DND-41 (cell line): Measurements from ENCODE around the gene SEC16B.

ENCODE experiments used
- ATAC-seq: fragments of 200-7000 bp; cut with Tn5 transposase; 3 replicates; pipeline ENCODE4 v1.9.1; 2021; ENCODE audit warnings: low read depth; ENCODE audit not compliant: insufficient read depth
- DNase-seq: peaks from one replicate; pipeline ENCODE4 v3.0.0-alpha.2; 2020
- H2AFZ ChIP-seq: 2 replicates; pipeline ENCODE4 v1.6.0; 2012; ENCODE audit warnings: low read depth, low read length
- H3K27ac ChIP-seq: 2 replicates; pipeline ENCODE4 v1.5.1; 2012; ENCODE audit warnings: low read length, inconsistent platforms
- H3K27me3 ChIP-seq: fragments of 200-600 bp; sonication (generic); 2 replicates; pipeline ENCODE4 v1.6.0; 2012; ENCODE audit warnings: low read length, mild to moderate bottlenecking, inconsistent platforms; ENCODE audit not compliant: insufficient read depth, poor library complexity
- H3K36me3 ChIP-seq: 2 replicates; pipeline ENCODE4 v1.5.1; 2012; ENCODE audit warnings: low read length, inconsistent platforms; ENCODE audit not compliant: insufficient read depth
- H3K4me1 ChIP-seq: 2 replicates; pipeline ENCODE4 v1.5.1; 2012; ENCODE audit warnings: mild to moderate bottlenecking, low read length; ENCODE audit not compliant: insufficient read depth
- H3K4me2 ChIP-seq: 2 replicates; pipeline ENCODE4 v1.6.0; 2012; ENCODE audit warnings: mild to moderate bottlenecking, moderate library complexity, low read length, inconsistent platforms; ENCODE audit not compliant: insufficient read depth
- H3K4me3 ChIP-seq, 2 experiments: fragments of 200-600 bp in 1 of 2; shearing (Covaris generic) in 1 of 2; 2 replicates each; pipeline ENCODE4 v1.5.1; 2012 to 2016; ENCODE audit warnings: inconsistent platforms in 2 of 2, low read length in 2 of 2, mild to moderate bottlenecking in 2 of 2, low read depth in 1 of 2, moderate library complexity in 1 of 2
- H3K79me2 ChIP-seq: 2 replicates; pipeline ENCODE4 v1.6.0; 2012; ENCODE audit warnings: low read length, inconsistent platforms; ENCODE audit not compliant: insufficient read depth
- H3K9ac ChIP-seq: 2 replicates; pipeline ENCODE4 v1.6.0; 2012; ENCODE audit warnings: low read depth, mild to moderate bottlenecking, inconsistent platforms, low read length, moderate library complexity
- H3K9me3 ChIP-seq: 2 replicates; pipeline ENCODE4 v1.5.1; 2012; ENCODE audit warnings: low read length, moderate library complexity, mild to moderate bottlenecking, inconsistent platforms; ENCODE audit not compliant: insufficient read depth, severe bottlenecking
- H4K20me1 ChIP-seq: 2 replicates; pipeline ENCODE4 v1.6.0; 2012; ENCODE audit warnings: low read length; ENCODE audit not compliant: insufficient read depth
- EZH2 ChIP-seq: IDR thresholded peaks from 3 replicates; pipeline ENCODE4 v1.6.1; 2012; ENCODE audit warnings: borderline replicate concordance, low read depth, mild to moderate bottlenecking, moderate library complexity, low read length, inconsistent platforms; ENCODE audit not compliant: severe bottlenecking
- TF ChIP-seq, protein P1 (sequence below): IDR thresholded peaks from 2 replicates; pipeline ENCODE4 v1.5.1; 2012; ENCODE audit warnings: borderline replicate concordance, low read length, moderate library complexity, mild to moderate bottlenecking; ENCODE audit not compliant: poor library complexity, severe bottlenecking; ENCODE audit errors: extremely low read depth

SEC16B gene

DNA sequence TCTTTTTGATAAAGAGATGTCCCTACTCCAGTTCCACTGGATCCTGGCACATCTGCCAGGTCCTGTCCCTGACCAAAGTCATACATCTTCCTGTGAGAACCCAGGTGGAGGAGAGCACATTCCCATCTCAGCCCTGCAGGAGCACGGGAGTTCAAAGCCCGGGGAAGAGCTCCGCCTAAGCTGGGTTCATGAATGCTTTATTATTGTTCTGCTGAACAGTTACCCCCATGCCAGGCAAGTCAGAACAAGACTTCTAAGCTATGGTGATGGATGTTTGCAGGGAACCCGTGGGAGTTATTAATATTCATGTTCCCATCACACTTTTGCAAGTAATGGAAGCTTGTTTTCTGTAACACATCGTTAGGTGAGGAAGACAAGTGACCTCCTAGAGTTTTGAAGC is 62.9 kb downstream of the SEC16B start:
- no peak overlapping the region for H2AFZ ChIP-seq
- ATAC-seq (no peak), DNase-seq (no peak)
- H3K27me3 ChIP-seq, result no peaks in the 10 kb centered on the region
- H3K9me3 ChIP-seq, result no peaks in the 10 kb centered on the region
- TF ChIP-seq, protein P1, sequence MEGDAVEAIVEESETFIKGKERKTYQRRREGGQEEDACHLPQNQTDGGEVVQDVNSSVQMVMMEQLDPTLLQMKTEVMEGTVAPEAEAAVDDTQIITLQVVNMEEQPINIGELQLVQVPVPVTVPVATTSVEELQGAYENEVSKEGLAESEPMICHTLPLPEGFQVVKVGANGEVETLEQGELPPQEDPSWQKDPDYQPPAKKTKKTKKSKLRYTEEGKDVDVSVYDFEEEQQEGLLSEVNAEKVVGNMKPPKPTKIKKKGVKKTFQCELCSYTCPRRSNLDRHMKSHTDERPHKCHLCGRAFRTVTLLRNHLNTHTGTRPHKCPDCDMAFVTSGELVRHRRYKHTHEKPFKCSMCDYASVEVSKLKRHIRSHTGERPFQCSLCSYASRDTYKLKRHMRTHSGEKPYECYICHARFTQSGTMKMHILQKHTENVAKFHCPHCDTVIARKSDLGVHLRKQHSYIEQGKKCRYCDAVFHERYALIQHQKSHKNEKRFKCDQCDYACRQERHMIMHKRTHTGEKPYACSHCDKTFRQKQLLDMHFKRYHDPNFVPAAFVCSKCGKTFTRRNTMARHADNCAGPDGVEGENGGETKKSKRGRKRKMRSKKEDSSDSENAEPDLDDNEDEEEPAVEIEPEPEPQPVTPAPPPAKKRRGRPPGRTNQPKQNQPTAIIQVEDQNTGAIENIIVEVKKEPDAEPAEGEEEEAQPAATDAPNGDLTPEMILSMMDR, result no peak
- no peak for TF ChIP-seq EZH2
- no peaks in the 10 kb centered on the region for H3K4me1 ChIP-seq
- no peaks in the 10 kb centered on the region for H4K20me1 ChIP-seq
- no peak overlapping the region for H3K4me3 ChIP-seq
- H3K27ac ChIP-seq, result no peak overlapping the region
- no peaks in the 10 kb centered on the region for H3K36me3 ChIP-seq
- no peak overlapping the region for H3K9ac ChIP-seq
- H3K79me2 ChIP-seq, result no peaks in the 10 kb centered on the region
- H3K4me2 ChIP-seq, result no peak overlapping the region

DNA sequence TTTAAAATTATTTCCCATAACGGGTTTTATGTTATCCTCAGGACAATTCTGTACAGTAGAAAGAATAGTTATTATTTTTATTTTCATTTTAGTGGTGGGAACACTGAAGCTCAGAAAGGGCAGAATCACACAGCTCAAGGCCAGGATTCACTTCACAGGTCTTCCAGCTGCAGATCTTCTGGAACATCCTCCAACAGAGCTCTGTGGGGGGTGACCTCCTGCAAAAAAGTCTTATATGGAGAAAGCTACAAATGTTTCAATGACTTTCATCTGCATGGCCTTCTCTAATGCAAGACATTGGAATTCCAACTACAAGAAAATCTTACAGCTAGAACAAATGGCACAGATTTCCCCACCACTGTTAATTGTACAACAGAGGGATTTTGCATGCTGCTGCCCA is 64.2 kb downstream of the SEC16B start:
- no peaks in the 10 kb centered on the region for H4K20me1 ChIP-seq
- no peak overlapping the region for H3K4me3 ChIP-seq
- DNase-seq (no peak), ATAC-seq (no peak)
- H2AFZ ChIP-seq, result no peak overlapping the region
- no peaks in the 10 kb centered on the region for H3K9me3 ChIP-seq
- H3K27ac ChIP-seq, result no peak overlapping the region
- no peaks in the 10 kb centered on the region for H3K4me1 ChIP-seq
- TF ChIP-seq EZH2, result no peak
- TF ChIP-seq, protein P1, result no peak
- no peak overlapping the region for H3K9ac ChIP-seq
- H3K4me2 ChIP-seq, result no peak overlapping the region
- no peaks in the 10 kb centered on the region for H3K27me3 ChIP-seq
- no peaks in the 10 kb centered on the region for H3K79me2 ChIP-seq
- no peaks in the 10 kb centered on the region for H3K36me3 ChIP-seq

- ATAC-seq, result no peak
- TF ChIP-seq EZH2, result no peak
- TF ChIP-seq, protein P1, result no peak
These were observed 67.6 kb downstream of the SEC16B start for GRCh38 chr1:177902266-177902665.

More at GRCh38 chr1:177902266-177902665, 67.6 kb downstream of the SEC16B start:
- H3K4me2 ChIP-seq, result no peak overlapping the region
- H3K79me2 ChIP-seq, result no peaks in the 10 kb centered on the region
- H3K9ac ChIP-seq, result no peak overlapping the region
- H3K4me3 ChIP-seq, result no peak overlapping the region
- H3K27ac ChIP-seq, result no peak overlapping the region
- DNase-seq, result no peak
- H3K9me3 ChIP-seq, result no peaks in the 10 kb centered on the region
- H4K20me1 ChIP-seq, result no peaks in the 10 kb centered on the region
- H3K4me1 ChIP-seq, result no peaks in the 10 kb centered on the region
- no peak overlapping the region for H2AFZ ChIP-seq
- H3K27me3 ChIP-seq, result no peaks in the 10 kb centered on the region
- H3K36me3 ChIP-seq, result no peaks in the 10 kb centered on the region
